NCI-H345 treated with DMSO at 0.1 percent for 48 hours (cell line): ENCODE data around the gene KIFC3.
"Not testable (repeated sequence)": the region's sequence is repeated elsewhere in the genome, so short reads cannot be mapped to it uniquely, and the experiment has no call there.

ENCODE experiments used
- DNase-seq: peaks from one replicate; lab custom pipeline; 2025; ENCODE audit not compliant: unreplicated experiment; lab: John Stamatoyannopoulos, UW

Gene KIFC3

DNA sequence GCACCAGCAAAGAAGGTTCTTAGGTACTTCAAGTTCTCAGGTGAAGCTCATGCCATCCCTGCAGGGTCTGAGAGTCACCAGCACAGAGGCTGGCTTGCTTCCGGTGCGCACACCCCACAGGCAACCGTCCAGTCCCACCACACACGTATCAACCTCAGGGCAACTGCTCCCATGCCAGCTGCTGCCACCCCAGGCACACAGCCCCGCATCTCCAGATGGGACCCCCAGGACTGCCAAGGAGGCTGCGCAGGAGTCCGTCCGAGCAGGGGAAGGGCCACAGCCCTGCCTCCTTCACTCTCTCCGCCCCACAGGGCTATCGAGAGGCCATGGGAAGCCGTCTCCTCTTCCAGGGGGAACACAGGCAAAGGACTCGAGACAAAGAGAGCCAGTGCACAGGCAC, 13.3 kb downstream of the KIFC3 start:
- no peak for DNase-seq

GRCh38 chr16:57788252-57788841, 13.9 kb downstream of the KIFC3 start:
- no peak for DNase-seq

DNA sequence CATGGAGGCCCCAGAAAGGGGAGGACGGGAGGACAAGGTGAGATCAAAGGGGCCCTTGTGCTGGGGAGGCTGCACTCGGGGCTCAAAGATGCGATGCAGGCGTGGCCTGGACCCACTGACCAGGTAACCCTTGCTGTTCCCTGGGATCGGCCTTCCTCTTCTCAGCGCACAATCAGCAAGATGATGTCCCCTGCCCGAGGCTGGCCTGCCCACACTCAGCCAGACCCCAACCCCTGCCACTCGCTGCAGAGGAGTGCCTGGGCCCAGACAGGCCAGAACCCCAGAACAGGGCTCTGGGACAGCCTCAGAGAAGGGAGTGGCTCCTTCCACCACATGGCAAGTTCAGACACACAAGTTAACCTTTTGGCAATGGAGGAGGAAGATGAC, 14.8 kb downstream of the KIFC3 start:
- DNase-seq, result no peak

DNA sequence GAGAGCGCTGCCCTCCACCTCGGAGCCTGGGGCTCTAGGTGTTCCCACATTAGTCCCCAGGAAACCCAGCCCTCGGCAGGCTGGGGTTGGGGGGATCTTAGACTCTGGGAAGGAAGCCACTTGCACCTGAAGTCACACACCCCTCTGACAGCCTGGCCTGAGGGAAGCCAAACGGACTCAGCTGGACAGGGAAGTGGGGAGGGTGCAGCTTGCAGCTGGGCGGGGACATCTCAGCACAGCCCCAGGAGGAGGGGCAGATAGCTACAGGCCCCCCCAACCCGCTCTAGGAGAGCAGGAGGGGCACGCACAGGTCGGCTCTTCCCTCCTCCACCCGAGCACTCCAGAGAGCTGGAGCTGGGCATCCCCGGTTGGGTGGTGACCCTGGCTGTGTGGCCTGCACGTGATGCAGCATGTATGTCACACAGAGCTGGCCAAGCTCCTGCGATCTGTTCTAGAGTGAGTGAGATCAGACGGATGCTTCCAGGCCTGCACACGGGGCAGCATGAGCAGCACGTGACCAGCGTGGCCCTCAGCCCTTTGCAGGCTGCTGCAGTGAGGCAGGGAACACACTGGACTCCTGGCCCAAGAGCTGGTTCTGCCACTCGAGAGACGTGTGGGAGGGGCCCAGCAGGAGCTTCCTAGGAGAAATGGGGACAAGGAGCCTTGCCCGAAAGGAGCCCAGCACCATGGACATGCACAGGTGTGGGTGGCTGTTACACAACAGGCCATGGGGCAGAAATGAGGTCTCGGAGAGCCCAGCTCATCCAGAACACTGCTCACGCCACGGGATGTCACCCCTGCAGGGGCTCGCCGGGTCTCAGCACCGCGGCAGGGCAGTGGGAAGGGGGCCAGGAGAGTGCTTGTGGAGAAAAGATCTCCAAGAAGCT, 15.4 kb downstream of the KIFC3 start:
- DNase-seq, result no peak

DNA sequence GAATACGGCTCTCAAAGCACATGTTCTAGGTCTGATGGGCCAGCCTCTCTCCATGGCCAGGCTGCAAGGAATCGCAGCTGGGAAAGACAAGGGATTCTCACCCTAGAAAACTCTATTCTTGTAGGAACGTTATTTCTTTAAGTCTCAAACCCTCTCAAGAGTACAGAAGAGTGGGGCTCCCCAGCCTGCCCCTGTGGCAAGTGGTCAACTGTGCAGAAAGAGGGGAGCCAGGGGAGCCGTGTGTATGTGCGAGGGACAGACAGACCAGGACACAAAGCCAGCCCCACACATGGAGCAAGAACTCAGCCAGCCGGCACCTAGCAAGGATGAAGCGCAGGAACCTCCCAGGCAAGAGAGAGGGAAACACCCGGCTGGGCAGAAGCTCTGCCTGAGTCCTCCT, 16.4 kb downstream of the KIFC3 start:
- no peak for DNase-seq

- no peak for DNase-seq
Observed at GRCh38 chr16:57785385-57785784, 16.9 kb downstream of the KIFC3 start.

DNA sequence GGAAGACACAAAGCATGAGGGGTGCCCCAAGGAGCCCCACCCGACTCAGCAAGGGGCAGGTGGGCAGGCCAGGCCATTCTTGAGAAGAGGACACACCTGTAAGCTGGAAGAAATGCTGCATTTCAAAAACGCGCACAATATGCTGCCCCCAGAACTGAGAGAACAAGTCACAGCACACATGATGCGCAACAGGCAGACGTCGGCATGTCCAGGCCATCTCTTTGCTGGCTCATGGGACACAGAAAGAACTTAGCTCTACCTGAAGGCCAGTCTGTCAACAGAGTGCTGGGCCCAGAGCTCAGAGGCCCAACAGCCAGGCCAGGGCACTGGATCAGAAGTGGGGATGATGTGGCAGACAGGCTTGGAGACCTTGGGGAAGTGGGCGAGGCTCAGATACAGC, 18.0 kb downstream of the KIFC3 start:
- no peak for DNase-seq

DNA sequence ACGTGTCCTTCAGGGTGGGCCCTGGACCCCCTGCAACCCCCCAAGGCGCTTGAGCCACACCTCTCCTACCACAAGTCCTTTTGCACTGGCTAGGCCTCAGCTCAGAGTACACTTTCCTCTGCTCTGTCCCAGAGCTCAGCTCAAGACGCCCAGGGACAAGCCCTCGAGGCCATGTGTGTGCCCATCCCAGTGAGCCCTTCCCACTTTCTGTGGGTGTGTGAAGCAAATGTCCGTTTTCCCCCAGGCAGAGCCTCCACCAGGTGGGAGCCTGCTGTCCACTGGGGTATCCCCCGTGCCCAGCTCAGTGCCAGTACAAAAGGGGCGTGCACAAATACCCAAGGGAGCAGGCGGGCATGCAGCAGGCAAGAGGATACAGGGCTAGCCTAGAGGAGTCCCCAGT, 18.4 kb downstream of the KIFC3 start:
- DNase-seq, result no peak

GRCh38 chr16:57783116-57783515, 19.2 kb downstream of the KIFC3 start:
- no peak for DNase-seq

DNA sequence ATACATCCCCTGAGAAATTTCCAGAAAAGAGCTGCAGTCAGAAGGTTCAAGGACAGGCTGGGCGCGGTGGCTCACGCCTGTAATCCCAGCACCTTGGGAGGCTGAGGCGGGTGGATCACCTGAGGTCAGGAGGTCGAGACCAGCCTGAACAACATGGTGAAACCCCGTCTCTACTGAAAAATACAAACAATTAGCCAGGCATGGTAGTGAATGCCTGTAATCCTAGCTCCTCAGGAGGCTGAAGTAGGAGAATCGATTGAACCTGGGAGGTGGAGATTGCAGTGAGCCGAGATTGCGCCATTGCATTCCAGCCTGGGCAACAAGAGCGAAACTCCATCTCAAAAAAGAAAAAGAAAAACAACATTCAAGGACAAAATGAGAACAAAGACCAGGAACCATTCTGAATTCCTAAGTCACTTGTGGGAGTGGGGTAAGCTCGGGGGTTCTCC, 19.7 kb downstream of the KIFC3 start:
- DNase-seq, result not testable (repeated sequence)

GRCh38 chr16:57781741-57782606, 20.3 kb downstream of the KIFC3 start:
- no peak for DNase-seq

GRCh38 chr16:57781349-57781740, 20.9 kb downstream of the KIFC3 start:
- no peak for DNase-seq

DNA sequence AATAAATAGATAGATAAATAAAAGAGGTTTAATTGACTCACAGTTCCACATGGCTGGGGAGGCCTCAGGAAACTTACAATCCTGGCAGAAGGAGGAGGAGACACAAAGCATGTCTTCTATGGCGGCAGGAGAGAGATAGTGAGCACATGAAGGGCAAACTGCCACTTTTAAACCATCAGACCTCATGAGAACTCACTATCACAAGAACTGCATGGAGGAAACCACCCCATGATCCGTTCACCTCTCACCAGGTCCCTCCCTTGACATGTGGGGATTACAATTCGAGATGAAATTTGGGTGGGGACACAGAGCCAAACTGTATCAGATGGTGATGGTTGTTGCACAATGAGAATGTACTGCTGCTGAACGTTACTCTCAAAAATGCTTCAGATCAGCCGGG, 22.5 kb downstream of the KIFC3 start:
- not testable (repeated sequence) for DNase-seq

- DNase-seq, result no peak
Observed at GRCh38 chr16:57778658-57779057, 23.6 kb downstream of the KIFC3 start.

GRCh38 chr16:57775661-57776469, 26.4 kb downstream of the KIFC3 start:
- DNase-seq, result peak; percentile 67

GRCh38 chr16:57774705-57775285, 27.5 kb downstream of the KIFC3 start:
- DNase-seq, result no peak

DNA sequence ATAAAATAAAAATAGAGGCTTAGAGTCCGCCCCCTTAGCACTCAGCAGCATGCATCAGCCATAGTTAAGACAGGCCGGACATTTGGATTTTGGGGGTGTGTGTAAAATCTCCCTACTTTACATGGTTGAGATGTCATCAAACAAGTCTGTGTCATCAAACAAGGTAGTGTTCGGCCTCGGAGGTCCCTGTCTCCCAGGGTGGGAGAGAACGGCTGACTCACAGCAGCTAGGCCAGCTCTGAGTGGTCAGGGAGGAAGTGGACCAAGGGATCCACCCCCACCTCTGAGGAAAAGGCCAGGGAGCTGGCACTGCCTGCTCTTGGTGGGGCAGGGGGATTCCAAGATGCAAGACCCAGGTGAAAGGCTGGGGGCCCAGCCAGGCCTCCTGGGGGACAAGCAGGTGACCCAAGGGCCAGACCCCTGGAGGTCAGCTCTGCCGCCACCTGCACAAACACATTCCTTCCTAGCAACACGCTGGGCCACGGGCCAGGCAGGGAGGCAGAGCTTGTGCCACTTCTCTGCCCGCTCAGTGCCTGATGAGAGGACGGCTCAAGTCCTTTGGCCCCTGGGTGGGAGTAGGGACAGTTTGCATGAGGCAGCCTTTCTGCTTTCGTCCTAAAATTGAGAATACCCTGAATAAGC, 28.5 kb downstream of the KIFC3 start:
- DNase-seq, result no peak

- no peak for DNase-seq
Observed at GRCh38 chr16:57773019-57773418, 29.3 kb downstream of the KIFC3 start.

- DNase-seq, result no peak
Observed at GRCh38 chr16:57771141-57771785, 31.0 kb downstream of the KIFC3 start.
